GM19438 (cell line): ENCODE data around the gene ZNF618.

Source experiments
- ATAC-seq: cut with Tn5 transposase; IDR thresholded peaks from one replicate; pipeline ENCODE4 v1.9.1; 2021; ENCODE audit warnings: low read depth; ENCODE audit not compliant: unreplicated experiment

ZNF618 gene

GRCh38 chr9:113998525-113999255 lies 122.6 kb downstream of the ZNF618 start:
- ATAC-seq = no peak

- ATAC-seq = no peak
Measured at GRCh38 chr9:113999256-114000062, 123.3 kb downstream of the ZNF618 start.

GRCh38 chr9:114000063-114000454 lies 124.0 kb downstream of the ZNF618 start:
- ATAC-seq = no peak

GRCh38 chr9:114000671-114001409 lies 124.7 kb downstream of the ZNF618 start:
- ATAC-seq = no peak

GRCh38 chr9:114001410-114001685 lies 125.2 kb downstream of the ZNF618 start:
- no peak for ATAC-seq

GRCh38 chr9:114001794-114002261 lies 125.7 kb downstream of the ZNF618 start:
- ATAC-seq = no peak

GRCh38 chr9:114002271-114002985 lies 126.3 kb downstream of the ZNF618 start:
- ATAC-seq = no peak

GRCh38 chr9:114002986-114003350 lies 126.9 kb downstream of the ZNF618 start:
- ATAC-seq = no peak

GRCh38 chr9:114003351-114003750 lies 127.2 kb downstream of the ZNF618 start:
- no peak for ATAC-seq

GRCh38 chr9:114003758-114004157 lies 127.6 kb downstream of the ZNF618 start:
- ATAC-seq = no peak

GRCh38 chr9:114004221-114004716 lies 128.2 kb downstream of the ZNF618 start:
- ATAC-seq = no peak

- no peak for ATAC-seq
Measured at GRCh38 chr9:114005371-114006154, 129.5 kb downstream of the ZNF618 start.

GRCh38 chr9:114006155-114006550 lies 130.0 kb downstream of the ZNF618 start:
- ATAC-seq = no peak

- no peak for ATAC-seq
Measured at GRCh38 chr9:114006931-114007691, 131.0 kb downstream of the ZNF618 start.

- no peak for ATAC-seq
Measured at GRCh38 chr9:114007991-114008666, 132.0 kb downstream of the ZNF618 start.

GRCh38 chr9:114008667-114009410 lies 132.7 kb downstream of the ZNF618 start:
- no peak for ATAC-seq

GRCh38 chr9:114011313-114011712 lies 135.2 kb downstream of the ZNF618 start:
- ATAC-seq = no peak

- ATAC-seq = no peak
Measured at GRCh38 chr9:114012126-114012525, 136.0 kb downstream of the ZNF618 start.
